Heart right ventricle (tissue), 16 donors: Measurements from ENCODE around the gene FAF1. TPM values are rescaled to one million over a fixed set of nuclear protein-coding genes. Genes with fewer than 3 reads are reported as not detected.
"Not testable (repeated sequence)": the region's sequence is repeated elsewhere in the genome, so short reads cannot be mapped to it uniquely, and the experiment has no call there.

Experiments used
- ATAC-seq, 8 donors: fragments of 200-7000 bp; cut with Tn5 transposase; one replicate each; pipeline ENCODE4 v1.9.1; 2020; ENCODE audit warnings: mild to moderate bottlenecking in 8 of 8, moderate library complexity in 8 of 8, moderate number of reproducible peaks in 1 of 8
- DNase-seq, 2 donors: peaks; one replicate each; pipeline ENCODE4 v3.0.0-alpha.2; 2020
- H3K27ac ChIP-seq, 10 donors: fragments of 200-600 bp; sonication (generic) in 2 of 10; one replicate each; pipeline versions ENCODE4 v1.5.0 to v1.8.0; 2020 to 2022; ENCODE audit warnings: mild to moderate bottlenecking in 3 of 10
- H3K27me3 ChIP-seq, 7 donors: fragments of 200-600 bp; one replicate each; pipeline ENCODE4 v1.8.0; 2021 to 2022; ENCODE audit warnings: mild to moderate bottlenecking in 2 of 7
- H3K36me3 ChIP-seq, 9 donors: fragments of 200-600 bp; sonication (generic) in 1 of 9; one replicate each; pipeline versions ENCODE4 v1.5.0 to v1.8.0; 2020 to 2022; ENCODE audit warnings: mild to moderate bottlenecking in 2 of 9
- H3K4me1 ChIP-seq, 9 donors: fragments of 200-600 bp; sonication (generic) in 1 of 9; one replicate each; pipeline versions ENCODE4 v1.5.0 to v1.8.0; 2020 to 2022; ENCODE audit warnings: mild to moderate bottlenecking in 4 of 9
- H3K4me3 ChIP-seq, 10 donors: fragments of 200-600 bp; sonication (generic) in 2 of 10; one replicate each; pipeline versions ENCODE4 v1.5.0 to v1.8.0; 2020 to 2022; ENCODE audit warnings: mild to moderate bottlenecking in 7 of 10, moderate library complexity in 2 of 10
- H3K9me3 ChIP-seq, 11 donors: fragments of 200-600 bp in 10 of 11; sonication (generic) in 2 of 11; one replicate each; pipeline versions ENCODE4 v1.5.0 to v1.8.0; 2013 to 2022; ENCODE audit warnings: mild to moderate bottlenecking in 2 of 11, control low read depth in 1 of 11, moderate library complexity in 1 of 11
- WGBS, 2 donors: extraction: QIAGEN DNeasy Blood & Tissue Kit; methylation state at CpG; one replicate each; pipeline ENCODE4 v1.1.7; 2013; ENCODE audit warnings: inconsistent platforms in 1 of 2; 5-methylcytosine and 5-hydroxymethylcytosine counted together
- intact Hi-C, 10 donors: fragments of 100-400 bp; cut with DNase I; formaldehyde crosslinking; loops; one replicate each; pipeline versions ENCODE4 v1.11.1 to v1.14.2; 2022
- long read RNA-seq, 3 donors: library from polyadenylated mRNA; unstranded; transcript quantifications; one replicate each; pipeline ENCODE4 v2.0.0, GENCODE V29; 2020 to 2021
- polyA plus RNA-seq, 2 donors: library from polyadenylated mRNA; stranded (reverse); fragments of 200-250 nt; gene quantifications; one replicate each; pipeline ENCODE4 v1.2.3, GENCODE V29; 2013
- total RNA-seq, 10 donors: library from RNA; stranded (reverse); fragmentation: NEBNext Ultra II Directional in 3 of 10; extraction: Animal tissue kit (Norgen Biotek cat#: 25700) in 3 of 10; gene quantifications; one replicate each; pipeline versions ENCODE4 v1.2.1 to v1.2.4, GENCODE V29; 2021 to 2023
- TF ChIP-seq, protein P1 (sequence below), 9 donors: fragments of 200-600 bp; sonication (generic) in 2 of 9; IDR thresholded peaks; one replicate each; pipeline versions ENCODE4 v1.5.0 to v1.8.0; 2021 to 2022; ENCODE audit warnings: antibody characterized with exemption in 9 of 9, mild to moderate bottlenecking in 5 of 9, moderate library complexity in 1 of 9
- donor health status: Arrhythmogenic right ventricular cardiomyopathy.
- donor health status: ischemic (EF 13 %, LVEDD 7.1; RV severe dilation, severe dysfunction).
- donor health status: healthy with polysubstance abuse.
- donor health status: DM: no; HTN: yes; CAD: no.
- donor health status: DM: no; HTN: no; CAD: no.
- donor health status: ischemic (EF 25% LVEDD 6.9; RV normal size, moderate dysfunction).
- donor health status: ischemic (EF 25% LVEDD 5.7; RV mildly dilated, moderate dysfunction).
- donor health status: healthy.
- donor health status: DM: yes; HTN: yes; CAD: no.
- donor health status: Ischemic cardiomyopathy.
- donor health status: ischemic (EF 35%, LVEDD 5.7; RV mildly dilated, moderate dysfunction).
- donor health status: nonischemic (EF 11% LVEDD 7.7; RV severe dilation, severe dysfunction).
- donor health status: DM: yes; HTN: yes; CAD: no.
- donor health status: PGD.
- donor health status: ischemic (EF 29% LVEDD 5.4; RV normal size, mild dysfunction).
- donor health status: nonischemic (EF 23%, LVEDD 6.1; RV moderate dilation, normal function).

Gene FAF1
- total RNA-seq, result 100 to 1,000 TPM in 1 of 10 donors, 10 to 100 TPM in 9; 81.4 to 102 (median 90.8) TPM
- polyA plus RNA-seq, result 10 to 100 TPM; 30.9 to 62.3 TPM
- long read RNA-seq, donor 1, full-length matches to known transcripts, result 150 of 166 reads
- long read RNA-seq, donor 1, partial matches to known transcripts, result 9 of 166 reads
- long read RNA-seq, donor 1, other reads (novel, unspliced or antisense), result 7 of 166 reads
- long read RNA-seq, donor 2, full-length matches to known transcripts, result 204 of 229 reads
- long read RNA-seq, donor 2, partial matches to known transcripts, result 17 of 229 reads
- long read RNA-seq, donor 2, other reads (novel, unspliced or antisense), result 8 of 229 reads
- long read RNA-seq, donor 3, full-length matches to known transcripts, result 14 of 51 reads
- long read RNA-seq, donor 3, partial matches to known transcripts, result 29 of 51 reads
- long read RNA-seq, donor 3, other reads (novel, unspliced or antisense), result 8 of 51 reads

DNA sequence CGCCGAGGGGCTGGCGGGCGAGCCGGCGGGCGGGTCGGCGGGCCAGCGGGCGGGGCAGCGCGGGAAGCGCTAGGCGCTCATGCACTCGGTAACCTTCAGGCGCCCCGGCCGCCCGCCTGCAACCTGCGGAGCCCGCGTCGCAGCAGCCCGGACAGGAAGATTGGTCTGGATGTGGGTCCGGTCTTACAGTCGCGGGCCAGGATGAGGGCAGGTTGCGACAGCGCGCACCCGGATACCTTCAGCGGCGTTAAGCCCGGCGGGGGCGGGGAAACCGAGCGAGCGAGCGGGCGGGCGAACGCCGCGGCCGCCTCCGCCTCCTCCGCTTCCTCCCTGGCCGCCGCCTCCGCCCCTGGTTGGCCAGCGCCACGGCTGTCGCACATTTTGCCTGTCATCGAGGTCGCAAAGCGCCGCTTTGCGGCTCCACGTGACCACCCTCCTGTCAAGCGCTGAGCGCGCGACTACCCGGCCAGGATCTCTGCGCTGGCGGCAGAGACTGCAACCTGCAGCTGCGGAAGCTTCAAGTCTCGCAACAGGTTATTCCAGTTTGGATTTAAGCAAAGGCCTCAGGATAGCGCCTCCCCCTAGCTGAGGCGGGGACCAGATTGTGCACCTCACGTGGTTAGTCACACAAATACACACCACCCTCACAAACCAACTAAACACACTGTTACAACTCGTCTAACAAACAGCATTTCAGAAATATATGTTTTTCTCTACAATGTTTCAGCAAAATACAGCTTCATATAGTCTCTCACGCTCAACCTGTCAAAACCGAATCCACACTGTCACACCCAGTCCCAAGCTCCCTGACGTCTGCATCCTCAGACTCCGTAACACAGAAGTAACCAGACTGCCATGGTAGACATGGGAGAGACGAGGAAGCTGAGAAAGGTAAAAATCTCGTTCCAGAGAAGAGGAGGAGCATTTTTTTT is at the start of gene FAF1:
FAF1 (minus strand) TSS at position 355 of the 932 bp plus-strand sequence. CDS start 456 bp downstream, outside the sequence.
- intact Hi-C loops, result loop anchor here in 2 of 10 donors (5.0 kb wide), 2 partner anchors 183 to 917 kb away; partner anchors contain the start of gene NRDC (in 1 of the 2)
- Histone ChIP-seq H3K27ac (peak within 1 kb of the TSS; percentile 66 to 92 (median 88)), H3K4me1 (peaks cover 5 to 35% (median 23%) of the 10 kb centered on the region in 9 donors), H3K4me3 (peak within 1 kb of the TSS; percentile 22 to 80 (median 75)), H3K36me3 (no peaks in the 10 kb centered on the region), H3K27me3 (no peaks in the 10 kb centered on the region), H3K9me3 (no peaks in the 10 kb centered on the region)
- TF ChIP-seq, protein P1, sequence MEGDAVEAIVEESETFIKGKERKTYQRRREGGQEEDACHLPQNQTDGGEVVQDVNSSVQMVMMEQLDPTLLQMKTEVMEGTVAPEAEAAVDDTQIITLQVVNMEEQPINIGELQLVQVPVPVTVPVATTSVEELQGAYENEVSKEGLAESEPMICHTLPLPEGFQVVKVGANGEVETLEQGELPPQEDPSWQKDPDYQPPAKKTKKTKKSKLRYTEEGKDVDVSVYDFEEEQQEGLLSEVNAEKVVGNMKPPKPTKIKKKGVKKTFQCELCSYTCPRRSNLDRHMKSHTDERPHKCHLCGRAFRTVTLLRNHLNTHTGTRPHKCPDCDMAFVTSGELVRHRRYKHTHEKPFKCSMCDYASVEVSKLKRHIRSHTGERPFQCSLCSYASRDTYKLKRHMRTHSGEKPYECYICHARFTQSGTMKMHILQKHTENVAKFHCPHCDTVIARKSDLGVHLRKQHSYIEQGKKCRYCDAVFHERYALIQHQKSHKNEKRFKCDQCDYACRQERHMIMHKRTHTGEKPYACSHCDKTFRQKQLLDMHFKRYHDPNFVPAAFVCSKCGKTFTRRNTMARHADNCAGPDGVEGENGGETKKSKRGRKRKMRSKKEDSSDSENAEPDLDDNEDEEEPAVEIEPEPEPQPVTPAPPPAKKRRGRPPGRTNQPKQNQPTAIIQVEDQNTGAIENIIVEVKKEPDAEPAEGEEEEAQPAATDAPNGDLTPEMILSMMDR (IDR thresholded peaks at IDR 0.05), result peak in 6 of 9 donors; percentile 12 to 43 (median 24)
- WGBS, 2 donors, result 0 to 1% methylated on average over 80 of the region's 80 CpGs
- ATAC-seq (peak; percentile 98 to 100 (median 100)), DNase-seq (peak; percentile 96 to 97)

DNA sequence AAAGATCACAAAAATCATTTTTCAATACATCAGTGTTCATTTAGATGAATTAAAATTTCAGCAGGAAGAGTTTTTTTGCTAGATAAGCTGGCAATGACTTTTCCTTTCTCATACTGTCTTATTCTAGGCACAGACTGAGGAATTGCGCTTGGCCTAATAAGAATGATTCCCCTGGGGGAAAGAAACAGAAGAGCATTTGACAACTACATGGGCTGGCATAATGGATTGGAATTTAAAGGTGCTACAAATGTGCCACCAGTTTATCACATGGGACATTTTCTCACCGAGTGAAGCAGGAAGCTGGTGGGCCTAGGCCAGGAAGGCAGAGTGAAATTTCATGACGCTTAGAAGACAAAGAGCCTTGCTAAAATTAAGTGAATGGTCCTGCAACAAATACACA is 49.3 kb upstream of the FAF1 start:
- Histone ChIP-seq H3K9me3 (peaks cover 0 to 29% (median 5%) of the 10 kb centered on the region in 11 donors), H3K36me3 (peaks cover 0 to 3% (median 0%) of the 10 kb centered on the region in 9 donors), H3K4me3 (no peak overlapping the region), H3K27ac (no peak overlapping the region), H3K4me1 (no peaks in the 10 kb centered on the region), H3K27me3 (no peaks in the 10 kb centered on the region)
- DNase-seq (no peak), ATAC-seq (no peak)
- intact Hi-C loops, result no loop called here
- TF ChIP-seq, protein P1 (IDR thresholded peaks at IDR 0.05), result no peak
- WGBS, 2 donors, result 66 to 67% methylated on average over 3 of the region's 3 CpGs

DNA sequence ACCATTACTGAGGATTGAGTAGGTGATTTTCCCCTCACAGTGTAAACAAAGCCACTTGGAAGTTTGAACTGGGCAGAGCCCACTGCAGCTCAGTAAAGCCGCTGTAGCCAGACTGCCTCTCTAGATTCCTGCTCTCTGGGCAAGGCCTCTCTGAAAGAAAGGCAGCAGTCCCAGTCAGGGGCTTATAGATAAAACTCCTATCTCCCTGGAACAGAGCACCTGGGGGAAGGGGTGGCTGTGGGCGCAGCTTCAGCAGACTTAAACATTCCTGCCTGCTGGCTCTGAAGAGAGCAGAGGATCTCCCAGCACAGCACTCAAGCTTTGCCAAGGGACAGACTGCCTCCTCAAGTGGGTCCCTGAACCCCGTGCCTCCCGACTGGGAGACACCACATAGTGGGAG is 45.5 kb upstream of the FAF1 start:
- H3K27ac ChIP-seq, ATAC-seq, H3K4me3 ChIP-seq, H3K4me1 ChIP-seq, intact Hi-C loops, DNase-seq, H3K27me3 ChIP-seq: not testable (repeated sequence)
- peaks cover 0 to 14% (median 0%) of the 10 kb centered on the region in 11 donors for H3K9me3 ChIP-seq
- H3K36me3 ChIP-seq, result peaks cover 0 to 11% (median 0%) of the 10 kb centered on the region in 9 donors
- WGBS, 2 donors, result 82 to 89% methylated on average over 4 of the region's 4 CpGs

DNA sequence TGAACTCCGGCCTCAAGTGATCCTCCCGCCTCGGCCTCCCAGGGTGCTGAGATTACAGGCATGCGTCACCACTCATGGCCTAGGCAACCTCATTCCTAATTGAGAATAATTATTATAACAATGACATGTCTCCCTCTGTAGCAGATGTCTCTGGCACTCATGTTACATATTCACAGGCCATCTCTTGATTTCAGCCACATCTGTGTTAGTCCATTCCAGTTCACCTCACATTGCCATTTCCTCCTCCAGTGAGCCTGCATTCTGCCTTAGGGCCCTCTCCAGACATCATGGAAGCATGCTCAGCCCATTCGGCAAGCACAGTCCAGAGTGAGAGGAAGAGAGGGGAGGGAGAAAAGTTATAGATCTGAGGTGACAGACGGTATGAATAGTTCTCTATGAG is 42.4 kb upstream of the FAF1 start:
- intact Hi-C loops, result no loop called here
- H3K4me3 ChIP-seq, result no peak overlapping the region
- H3K36me3 ChIP-seq, result peaks cover 0 to 11% (median 0%) of the 10 kb centered on the region in 9 donors
- WGBS, 2 donors, result 87 to 93% methylated on average over 6 of the region's 6 CpGs
- no peak for DNase-seq
- H3K27ac ChIP-seq, result no peak overlapping the region
- H3K27me3 ChIP-seq, result no peaks in the 10 kb centered on the region
- H3K9me3 ChIP-seq, result peaks cover 0 to 6% (median 0%) of the 10 kb centered on the region in 11 donors
- no peaks in the 10 kb centered on the region for H3K4me1 ChIP-seq
- no peak for ATAC-seq
- TF ChIP-seq, protein P1 (IDR thresholded peaks at IDR 0.05), result no peak
